MM.1S (cell line): Measurements from ENCODE around the gene ATP2B1.

Experiments
- DNase-seq: peaks from one replicate; pipeline ENCODE4 v3.0.0-alpha.2; 2015
- H2AFZ ChIP-seq: fragments of 300-600 bp; sonication (generic); 2 replicates; pipeline ENCODE4 v1.6.0; 2016; ENCODE audit warnings: antibody characterized with exemption, low read length
- H3F3A ChIP-seq: fragments of 300-600 bp; sonication (generic); 2 replicates; pipeline ENCODE4 v1.6.1; 2016; ENCODE audit warnings: mild to moderate bottlenecking, antibody characterized with exemption, low read length, moderate library complexity, mixed read lengths; ENCODE audit not compliant: insufficient read depth
- H3K27ac ChIP-seq: fragments of 300-600 bp; sonication (generic); 2 replicates; pipeline ENCODE4 v1.5.1; 2016; ENCODE audit warnings: mild to moderate bottlenecking, low read length
- H3K27me3 ChIP-seq: fragments of 300-600 bp; sonication (generic); replicated peaks from 2 replicates; pipeline ENCODE4 v1.6.0; 2016; ENCODE audit warnings: low read length; ENCODE audit not compliant: insufficient read depth
- H3K36me3 ChIP-seq: fragments of 300-600 bp; sonication (generic); replicated peaks from 2 replicates; pipeline ENCODE4 v1.6.1; 2016; ENCODE audit warnings: mild to moderate bottlenecking, low read length, mixed read lengths; ENCODE audit not compliant: insufficient read depth
- H3K4me1 ChIP-seq: fragments of 300-600 bp; sonication (generic); 2 replicates; pipeline ENCODE4 v1.6.1; 2016; ENCODE audit warnings: low read length, mixed read lengths
- H3K4me2 ChIP-seq: fragments of 300-600 bp; sonication (generic); 2 replicates; pipeline ENCODE4 v1.6.0; 2016; ENCODE audit warnings: low read depth, low read length
- H3K4me3 ChIP-seq: fragments of 300-600 bp; sonication (generic); 2 replicates; pipeline ENCODE4 v1.5.1; 2016; ENCODE audit warnings: low read length, mixed read lengths
- H3K79me2 ChIP-seq: fragments of 300-600 bp; sonication (generic); 2 replicates; pipeline ENCODE4 v1.6.1; 2016; ENCODE audit warnings: mixed run types, low read length, mixed read lengths
- H3K9ac ChIP-seq: fragments of 300-600 bp; sonication (generic); 2 replicates; pipeline ENCODE4 v1.6.1; 2016; ENCODE audit warnings: low read length, mixed read lengths
- H3K9me2 ChIP-seq: fragments of 300-600 bp; sonication (generic); replicated peaks from 2 replicates; pipeline ENCODE4 v1.6.1; 2016; ENCODE audit warnings: mild to moderate bottlenecking, low read length, mixed read lengths; ENCODE audit not compliant: insufficient read depth
- H3K9me3 ChIP-seq: fragments of 300-600 bp; sonication (generic); replicated peaks from 2 replicates; pipeline ENCODE4 v1.6.1; 2016; ENCODE audit warnings: mild to moderate bottlenecking, low read length, mixed read lengths; ENCODE audit not compliant: insufficient read depth
- H4K20me1 ChIP-seq: fragments of 300-600 bp; sonication (generic); 2 replicates; pipeline ENCODE4 v1.6.1; 2016; ENCODE audit warnings: mild to moderate bottlenecking, low read length, moderate library complexity, mixed read lengths; ENCODE audit not compliant: insufficient read depth
- EZH2 ChIP-seq: fragments of 300-600 bp; sonication (generic); optimal IDR thresholded peaks from 2 replicates; pipeline ENCODE3; 2017; ENCODE audit warnings: low read depth, mild to moderate bottlenecking, antibody characterized with exemption, low read length, mixed read lengths
- EZH2phosphoT487 ChIP-seq: fragments of 300-600 bp; sonication (generic); IDR thresholded peaks from 2 replicates; pipeline ENCODE4 v1.6.1; 2018; ENCODE audit warnings: antibody characterized with exemption, low read length
- TF ChIP-seq, protein P1 (sequence below): fragments of 300-600 bp; sonication (generic); IDR thresholded peaks from 2 replicates; pipeline ENCODE4 v1.5.1; 2016; ENCODE audit warnings: antibody characterized with exemption, low read length, mixed read lengths

Gene ATP2B1

DNA sequence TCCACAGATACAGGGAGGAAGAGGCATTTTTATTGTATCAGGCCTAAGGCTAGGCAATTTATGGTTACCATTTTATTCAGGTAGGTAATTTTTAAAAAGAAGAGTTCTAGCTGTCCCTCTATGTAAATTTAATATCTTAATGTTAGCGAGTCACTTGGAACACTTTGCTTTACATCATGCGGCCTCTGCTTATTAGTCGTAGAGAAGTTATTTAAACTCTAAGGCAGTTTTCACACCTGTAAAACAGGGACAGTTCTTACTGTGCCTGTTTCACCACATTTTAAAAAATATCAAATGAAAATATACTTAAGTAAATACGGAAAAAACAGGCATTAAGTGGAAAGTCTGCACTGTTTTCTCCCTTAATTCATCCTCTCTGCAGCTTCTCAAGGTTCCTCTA, 111.4 kb downstream of the ATP2B1 start:
- Histone ChIP-seq H3K9me3 (no peaks in the 10 kb centered on the region), H3K4me3 (no peak overlapping the region), H2AFZ (no peak overlapping the region), H3K9ac (no peak overlapping the region), H3K4me2 (no peak overlapping the region), H4K20me1 (no peaks in the 10 kb centered on the region; the same call in 1 of the 2 replicates), H3K27me3 (peaks cover 7% of the 10 kb centered on the region), H3K9me2 (no peaks in the 10 kb centered on the region), H3K4me1 (peaks cover 14% of the 10 kb centered on the region), H3K36me3 (no peaks in the 10 kb centered on the region), H3K79me2 (no peaks in the 10 kb centered on the region), H3K27ac (no peak overlapping the region), H3F3A (peaks cover 4% of the 10 kb centered on the region; the same call in 1 of the 2 replicates)
- TF ChIP-seq EZH2 (no peak), EZH2phosphoT487 (no peak)
- TF ChIP-seq, protein P1, sequence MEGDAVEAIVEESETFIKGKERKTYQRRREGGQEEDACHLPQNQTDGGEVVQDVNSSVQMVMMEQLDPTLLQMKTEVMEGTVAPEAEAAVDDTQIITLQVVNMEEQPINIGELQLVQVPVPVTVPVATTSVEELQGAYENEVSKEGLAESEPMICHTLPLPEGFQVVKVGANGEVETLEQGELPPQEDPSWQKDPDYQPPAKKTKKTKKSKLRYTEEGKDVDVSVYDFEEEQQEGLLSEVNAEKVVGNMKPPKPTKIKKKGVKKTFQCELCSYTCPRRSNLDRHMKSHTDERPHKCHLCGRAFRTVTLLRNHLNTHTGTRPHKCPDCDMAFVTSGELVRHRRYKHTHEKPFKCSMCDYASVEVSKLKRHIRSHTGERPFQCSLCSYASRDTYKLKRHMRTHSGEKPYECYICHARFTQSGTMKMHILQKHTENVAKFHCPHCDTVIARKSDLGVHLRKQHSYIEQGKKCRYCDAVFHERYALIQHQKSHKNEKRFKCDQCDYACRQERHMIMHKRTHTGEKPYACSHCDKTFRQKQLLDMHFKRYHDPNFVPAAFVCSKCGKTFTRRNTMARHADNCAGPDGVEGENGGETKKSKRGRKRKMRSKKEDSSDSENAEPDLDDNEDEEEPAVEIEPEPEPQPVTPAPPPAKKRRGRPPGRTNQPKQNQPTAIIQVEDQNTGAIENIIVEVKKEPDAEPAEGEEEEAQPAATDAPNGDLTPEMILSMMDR = no peak
- no peak for DNase-seq

DNA sequence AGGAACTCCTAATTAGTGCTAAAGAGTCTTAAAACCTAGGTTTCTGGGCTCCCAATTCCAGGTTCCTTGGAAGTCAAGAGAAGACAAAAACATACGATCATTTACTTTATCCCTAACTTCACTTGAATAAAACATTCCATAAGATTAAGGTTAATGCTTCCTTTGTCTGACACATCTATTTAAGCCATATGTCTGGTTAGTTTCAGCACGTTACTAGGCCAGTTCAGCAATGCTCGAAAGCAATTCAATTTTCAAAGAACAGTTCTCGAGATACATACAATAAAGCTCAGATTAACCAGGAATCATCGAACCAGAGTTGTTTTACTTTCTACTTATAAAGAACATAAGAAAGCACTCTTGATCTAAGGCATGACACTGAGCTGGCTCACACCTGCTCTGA, 114.8 kb downstream of the ATP2B1 start:
- Histone ChIP-seq H2AFZ (no peak overlapping the region), H3K9me3 (no peaks in the 10 kb centered on the region), H4K20me1 (no peaks in the 10 kb centered on the region; the same call in 1 of the 2 replicates), H3K9me2 (no peaks in the 10 kb centered on the region), H3K36me3 (no peaks in the 10 kb centered on the region), H3K79me2 (no peaks in the 10 kb centered on the region), H3K27me3 (peaks cover 7% of the 10 kb centered on the region; the same call in 1 of the 2 replicates), H3K4me2 (no peak overlapping the region), H3K27ac (no peak overlapping the region), H3K9ac (no peak overlapping the region), H3F3A (peaks cover 4% of the 10 kb centered on the region; the same call in 1 of the 2 replicates), H3K4me1 (peaks cover 20% of the 10 kb centered on the region), H3K4me3 (no peak overlapping the region)
- TF ChIP-seq, protein P1 = no peak
- TF ChIP-seq EZH2phosphoT487 (no peak), EZH2 (no peak)
- no peak for DNase-seq

DNA sequence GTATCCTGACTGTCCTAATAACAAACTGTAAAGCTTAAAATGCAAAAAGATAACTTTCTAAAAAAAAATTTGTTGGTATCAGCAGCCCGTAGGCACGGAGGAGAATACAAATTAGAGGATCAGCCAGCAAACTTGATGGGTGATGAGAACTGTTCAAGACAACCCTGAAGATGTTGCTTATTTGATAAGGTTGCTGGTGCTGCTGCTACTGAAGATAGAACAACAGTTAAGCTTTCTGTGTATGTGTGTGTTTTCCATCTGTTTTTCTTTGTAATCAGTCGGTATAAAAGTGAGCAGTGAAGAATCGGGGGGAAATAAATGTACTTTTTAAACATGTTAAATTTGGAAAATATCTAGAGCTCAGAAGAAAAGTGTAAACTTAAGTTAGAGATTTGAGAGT, 115.4 kb downstream of the ATP2B1 start:
- Histone ChIP-seq H2AFZ (no peak overlapping the region), H3K36me3 (no peaks in the 10 kb centered on the region), H3K27ac (no peak overlapping the region)

More for the DNA sequence above, 115.4 kb downstream of the ATP2B1 start:
- TF ChIP-seq, protein P1 = no peak
- TF ChIP-seq EZH2phosphoT487 (no peak), EZH2 (no peak)
- no peaks in the 10 kb centered on the region; the same call in 1 of the 2 replicates for H4K20me1 ChIP-seq
- no peaks in the 10 kb centered on the region for H3K79me2 ChIP-seq
- H3K27me3 ChIP-seq = peaks cover 7% of the 10 kb centered on the region; the same call in 1 of the 2 replicates
- no peak overlapping the region for H3K4me2 ChIP-seq
- H3F3A ChIP-seq = peaks cover 3% of the 10 kb centered on the region; the same call in 1 of the 2 replicates
- no peak overlapping the region for H3K4me3 ChIP-seq
- peaks cover 19% of the 10 kb centered on the region for H3K4me1 ChIP-seq
- no peak overlapping the region for H3K9ac ChIP-seq
- DNase-seq = no peak
- no peaks in the 10 kb centered on the region for H3K9me2 ChIP-seq
- H3K9me3 ChIP-seq = no peaks in the 10 kb centered on the region
